Pancreas (tissue), 10 donors: ENCODE measurements around the gene SLC12A4. TPM values are rescaled to one million over a fixed set of nuclear protein-coding genes. Genes with fewer than 3 reads are reported as not detected.

Source experiments
- ATAC-seq, 4 donors: fragments of 200-7000 bp; cut with Tn5 transposase; one replicate each; pipeline versions ENCODE4 v1.8.0 to v1.9.1; 2020; ENCODE audit warnings: mild to moderate bottlenecking in 4 of 4, moderate library complexity in 4 of 4
- DNase-seq, 6 donors: peaks; one replicate each; pipeline ENCODE4 v3.0.0-alpha.2; 2020
- FAIRE-seq: peaks from 2 replicates; lab custom pipeline; 2012; peaks lifted over from hg19 to GRCh38; lab: Jason Lieb, UNC
- H3K27ac ChIP-seq, 4 donors: fragments of 200-600 bp; sonication (generic); 1 replicate in 3 of 4; 2 replicates in 1 of 4; pipeline versions ENCODE4 v1.5.0 to v1.8.0; 2020
- H3K27me3 ChIP-seq, 4 donors: fragments of 200-600 bp; one replicate each; pipeline ENCODE4 v1.8.0; 2021
- H3K36me3 ChIP-seq, 3 donors: fragments of 200-600 bp; sonication (generic) in 1 of 3; one replicate each; pipeline versions ENCODE4 v1.5.0 to v1.8.0; 2020 to 2021
- H3K4me1 ChIP-seq, 3 donors: fragments of 200-600 bp; one replicate each; pipeline ENCODE4 v1.8.0; 2021
- H3K4me3 ChIP-seq, 4 donors: fragments of 200-600 bp; sonication (generic) in 2 of 4; one replicate each; pipeline versions ENCODE4 v1.5.0 to v1.8.0; 2020 to 2021
- H3K9me3 ChIP-seq, 4 donors: fragments of 200-600 bp; one replicate each; pipeline ENCODE4 v1.8.0; 2021
- CTCF ChIP-seq, 4 donors: fragments of 200-600 bp; sonication (generic) in 3 of 4; IDR thresholded peaks; one replicate each; pipeline versions ENCODE4 v1.5.0 to v1.8.0; 2021; ENCODE audit warnings: antibody characterized with exemption in 4 of 4
- WGBS, 2 donors: extraction: QIAGEN DNeasy Blood & Tissue Kit; methylation state at CpG; one replicate each; pipeline ENCODE4 v1.1.7; 2013; 5-methylcytosine and 5-hydroxymethylcytosine counted together
- intact Hi-C, 3 donors: fragments of 100-400 bp; cut with DNase I; formaldehyde crosslinking; loops; one replicate each; pipeline versions ENCODE4 v1.11.1 to v1.14.2; 2022
- polyA plus RNA-seq, 2 donors: library from polyadenylated mRNA; stranded (reverse); fragments of 200-250 nt; gene quantifications; one replicate each; pipeline ENCODE4 v1.2.3, GENCODE V29; 2013
- total RNA-seq, 6 donors: library from RNA; stranded (reverse); fragmentation: NEBNext Ultra II Directional in 4 of 6; extraction: Animal tissue kit (Norgen Biotek cat#: 25700) in 4 of 6; gene quantifications; one replicate each; pipeline versions ENCODE4 v1.2.1 to v1.2.4, GENCODE V29; 2021 to 2023
- donor health status: healthy with polysubstance abuse.
- donor health status: DM: no; HTN: no; CAD: no; lungs with moderate emphysema.
- donor health status: DM: no; HTN: no; CAD: no.
- donor health status: control.
- donor health status: control.
- donor health status: Bipolar disorder and iron deficiency.
- donor health status: DM: yes; HTN: yes; CAD: no.
- donor health status: DM: no; HTN: no; CAD: no.
- donor health status: DM: no; HTN: no; CAD: no.
- donor health status: DM: yes; HTN: yes; CAD: no.

SLC12A4 gene
- total and polyA plus RNA-seq, 8 donors: 15.8 to 46.4 (median 27.9) TPM

- 38 to 45% methylated on average over 17 of the region's 17 CpGs for WGBS, 2 donors
- intact Hi-C loops: loop anchor here in 2 of 3 donors (5.0 to 10.0 kb wide), 4 partner anchors 33 to 406 kb away; partner anchors contain the start of genes NRN1L (in 1 of the 2) and RIPOR1 (in 1 of the 2)
- Histone ChIP-seq H3K36me3 (peaks cover 0 to 5% (median 0%) of the 10 kb centered on the region in 3 donors), H3K27me3 (no peaks in the 10 kb centered on the region), H3K4me3 (peak overlapping the region; percentile 31 to 43 (median 43)), H3K27ac (peak overlapping the region; percentile 33 to 80 (median 74)), H3K4me1 (peaks cover 0 to 18% (median 8%) of the 10 kb centered on the region in 3 donors), H3K9me3 (no peaks in the 10 kb centered on the region)
- DNase-seq: peak in 4 of 6 donors; percentile 51 to 87 (median 58)
- no peak for TF ChIP-seq CTCF (IDR thresholded peaks at IDR 0.05)
- FAIRE-seq: no peak
- ATAC-seq: no peak
Observed at GRCh38 chr16:67930678-67931211, 37.7 kb downstream of the SLC12A4 start.

GRCh38 chr16:67930191-67930590, 38.2 kb downstream of the SLC12A4 start:
- 42 to 49% methylated on average over 14 of the region's 14 CpGs for WGBS, 2 donors
- DNase-seq (peak in 1 of 6 donors; percentile 78), FAIRE-seq (no peak), ATAC-seq (no peak)
- intact Hi-C loops: loop anchor here in 2 of 3 donors (5.0 to 10.0 kb wide), 4 partner anchors 33 to 405 kb away; partner anchors contain the start of genes NRN1L (in 1 of the 2) and RIPOR1 (in 1 of the 2)
- Histone ChIP-seq H3K27ac (peak overlapping the region; percentile 28 to 80 (median 74)), H3K9me3 (no peaks in the 10 kb centered on the region), H3K36me3 (peaks cover 0 to 5% (median 0%) of the 10 kb centered on the region in 3 donors), H3K4me3 (peak overlapping the region; percentile 11 to 43 (median 43)), H3K4me1 (peaks cover 0 to 18% (median 8%) of the 10 kb centered on the region in 3 donors), H3K27me3 (no peaks in the 10 kb centered on the region)
- no peak for TF ChIP-seq CTCF (IDR thresholded peaks at IDR 0.05)

- peak; percentile 47 to 75 (median 64) for TF ChIP-seq CTCF (IDR thresholded peaks at IDR 0.05)
- H3K27ac ChIP-seq: peak overlapping the region in 3 of 4 donors; percentile 48 to 81 (median 80)
- H3K9me3 ChIP-seq: no peaks in the 10 kb centered on the region
- 24 to 32% methylated on average over 16 of the region's 16 CpGs for WGBS, 2 donors
- ATAC-seq: peak; percentile 23 to 68 (median 38)
- H3K4me1 ChIP-seq: peaks cover 0 to 9% (median 8%) of the 10 kb centered on the region in 3 donors
- DNase-seq: peak; percentile 80 to 92 (median 84)
- no peak for FAIRE-seq
- no peaks in the 10 kb centered on the region for H3K27me3 ChIP-seq
- peaks cover 0 to 5% (median 0%) of the 10 kb centered on the region in 3 donors for H3K36me3 ChIP-seq
- H3K4me3 ChIP-seq: peak overlapping the region in 3 of 4 donors; percentile 43
- intact Hi-C loops: loop anchor here in 1 of 3 donors (10.0 kb wide), 1 partner anchor 254 kb away; no protein-coding TSS in a partner anchor
Observed at GRCh38 chr16:67928561-67929364, 39.7 kb downstream of the SLC12A4 start.

- ATAC-seq (no peak), DNase-seq (peak in 2 of 6 donors; percentile 47 to 85), FAIRE-seq (no peak)
- 49 to 61% methylated on average over 7 of the region's 7 CpGs for WGBS, 2 donors
- no peak overlapping the region for H3K4me3 ChIP-seq
- H3K36me3 ChIP-seq: peaks cover 0 to 5% (median 0%) of the 10 kb centered on the region in 3 donors
- peak overlapping the region in 3 of 4 donors; percentile 80 to 85 (median 81) for H3K27ac ChIP-seq
- H3K27me3 ChIP-seq: no peaks in the 10 kb centered on the region
- intact Hi-C loops: loop anchor here in 1 of 3 donors (10.0 kb wide), 1 partner anchor 253 kb away; no protein-coding TSS in a partner anchor
- peaks cover 0 to 9% (median 8%) of the 10 kb centered on the region in 3 donors for H3K4me1 ChIP-seq
- no peak for TF ChIP-seq CTCF (IDR thresholded peaks at IDR 0.05)
- no peaks in the 10 kb centered on the region for H3K9me3 ChIP-seq
Observed at GRCh38 chr16:67928147-67928546, 40.3 kb downstream of the SLC12A4 start.
